Measurements from ENCODE around the gene NTMT2. TPM values are rescaled to one million over a fixed set of nuclear protein-coding genes. Genes with fewer than 3 reads are reported as not detected.

NTMT2 gene
- 0.27 and 0.44 TPM in 2 replicates for polyA plus RNA-seq
- polyA minus RNA-seq: not detected in 2 replicates

DNA sequence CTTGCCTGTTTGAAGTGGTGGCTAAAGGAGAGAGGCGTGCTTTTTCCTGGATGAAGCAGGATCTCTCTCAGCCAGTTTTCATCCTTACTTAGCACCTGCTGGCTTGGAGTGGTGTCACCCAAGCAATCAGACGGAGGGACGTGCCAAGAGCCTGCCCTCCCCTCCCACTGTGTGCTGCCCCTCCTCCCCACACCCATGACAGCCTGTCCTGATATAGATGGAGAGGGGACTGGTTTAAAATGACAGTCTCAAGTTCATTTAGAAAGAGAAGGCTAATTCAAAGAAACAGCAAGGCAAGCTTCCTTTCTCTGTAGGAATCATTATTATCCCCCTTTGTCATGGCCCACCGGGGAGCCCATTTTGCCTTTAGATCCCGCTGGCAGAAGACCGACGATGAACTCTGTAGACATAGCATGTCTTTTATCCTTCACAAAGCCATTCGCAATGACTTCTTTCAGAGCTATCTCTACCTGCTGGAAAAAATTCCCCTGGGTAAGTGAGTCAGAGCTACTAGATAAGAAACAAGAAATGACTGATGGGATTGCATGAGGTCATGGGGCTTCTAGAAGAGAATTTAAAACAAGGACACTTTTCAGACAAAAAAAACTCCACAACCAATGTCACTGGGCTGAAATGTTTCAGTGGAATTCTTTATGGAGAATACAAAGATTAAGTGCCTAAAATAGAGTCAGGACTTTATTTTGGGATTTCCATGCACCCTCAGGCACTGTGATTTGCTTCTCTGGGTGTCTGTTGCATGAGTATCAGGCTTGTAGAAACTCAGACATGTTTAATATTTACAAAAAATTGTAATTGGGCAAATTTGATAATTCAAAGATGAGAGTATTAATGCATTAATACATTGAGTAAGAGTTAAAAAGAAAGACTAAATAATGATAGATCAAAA is at the start of gene NTMT2:
NTMT2 (plus strand) TSS at position 190 of the 907 bp plus-strand sequence; CDS start at position 339, 149 bp downstream.
- Histone ChIP-seq H3K27ac (ENCODE audit: low read length) (peak within 1 kb of the TSS; percentile 88), H3K4me3 (ENCODE audit: low read length) (peak within 1 kb of the TSS; percentile 55), H2AFZ (ENCODE audit: low read depth, low read length) (no peak within 1 kb of the TSS)

More for the DNA sequence above, at the start of gene NTMT2:
- no peaks in the 10 kb centered on the region for H3K27me3 ChIP-seq (ENCODE audit: insufficient read depth, low read depth, low read length)
- H3K4me2 ChIP-seq (ENCODE audit: low read length): peak within 1 kb of the TSS; percentile 70
- no peaks in the 10 kb centered on the region for H3K79me2 ChIP-seq (replicated peaks; ENCODE audit: insufficient read depth, low read length)
- H3K36me3 ChIP-seq (ENCODE audit: insufficient read depth, low read length): no peaks in the 10 kb centered on the region
- peaks cover 9% of the 10 kb centered on the region for H3F3A ChIP-seq (ENCODE audit: insufficient read depth, low read length, poor library complexity, severe bottlenecking)
- H3K9me2 ChIP-seq (ENCODE audit: insufficient read depth, low read length): no peaks in the 10 kb centered on the region
- no peaks in the 10 kb centered on the region for H3K9me3 ChIP-seq (ENCODE audit: low read length)
- H4K20me1 ChIP-seq (ENCODE audit: insufficient read depth): no peaks in the 10 kb centered on the region
- H3K9ac ChIP-seq (ENCODE audit: low read length): peak within 1 kb of the TSS; percentile 54
- peak; percentile 44 for TF ChIP-seq RAD21 (conservative IDR thresholded peaks at IDR 0.05)
- TF ChIP-seq TAF1 (IDR thresholded peaks at IDR 0.05; ENCODE audit: low read depth): peak; percentile 56
- peak; percentile 27 for TF ChIP-seq SMC3 (conservative IDR thresholded peaks at IDR 0.05; ENCODE audit: poor library complexity)
- TF ChIP-seq, protein P1, sequence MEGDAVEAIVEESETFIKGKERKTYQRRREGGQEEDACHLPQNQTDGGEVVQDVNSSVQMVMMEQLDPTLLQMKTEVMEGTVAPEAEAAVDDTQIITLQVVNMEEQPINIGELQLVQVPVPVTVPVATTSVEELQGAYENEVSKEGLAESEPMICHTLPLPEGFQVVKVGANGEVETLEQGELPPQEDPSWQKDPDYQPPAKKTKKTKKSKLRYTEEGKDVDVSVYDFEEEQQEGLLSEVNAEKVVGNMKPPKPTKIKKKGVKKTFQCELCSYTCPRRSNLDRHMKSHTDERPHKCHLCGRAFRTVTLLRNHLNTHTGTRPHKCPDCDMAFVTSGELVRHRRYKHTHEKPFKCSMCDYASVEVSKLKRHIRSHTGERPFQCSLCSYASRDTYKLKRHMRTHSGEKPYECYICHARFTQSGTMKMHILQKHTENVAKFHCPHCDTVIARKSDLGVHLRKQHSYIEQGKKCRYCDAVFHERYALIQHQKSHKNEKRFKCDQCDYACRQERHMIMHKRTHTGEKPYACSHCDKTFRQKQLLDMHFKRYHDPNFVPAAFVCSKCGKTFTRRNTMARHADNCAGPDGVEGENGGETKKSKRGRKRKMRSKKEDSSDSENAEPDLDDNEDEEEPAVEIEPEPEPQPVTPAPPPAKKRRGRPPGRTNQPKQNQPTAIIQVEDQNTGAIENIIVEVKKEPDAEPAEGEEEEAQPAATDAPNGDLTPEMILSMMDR (IDR thresholded peaks at IDR 0.05; ENCODE audit: poor library complexity, severe bottlenecking): no peak
- TF ChIP-seq POLR2AphosphoS5 (IDR thresholded peaks at IDR 0.05): peak; percentile 93
- no peak for TF ChIP-seq EZH2 (IDR thresholded peaks at IDR 0.05; ENCODE audit: borderline replicate concordance, insufficient read depth, low read length, poor library complexity, severe bottlenecking)
- TF ChIP-seq EP300 (conservative IDR thresholded peaks at IDR 0.05; ENCODE audit: poor library complexity, severe bottlenecking): peak; percentile 98
- peak; percentile 30 for TF ChIP-seq MXI1 (conservative IDR thresholded peaks at IDR 0.05; ENCODE audit: poor library complexity, severe bottlenecking)
- TF ChIP-seq REST (IDR thresholded peaks at IDR 0.05; ENCODE audit: borderline replicate concordance): peak; percentile 92
